BJ (cell line): ENCODE measurements around the gene HIPK4. TPM values are rescaled to one million over a fixed set of nuclear protein-coding genes. Genes with fewer than 3 reads are reported as not detected.

Experiments
- CTCF ChIA-PET: fragments of 350-600 bp; formaldehyde crosslinking; extraction: SDS; loops from one replicate; lab custom pipeline; 2021; ENCODE audit warnings: antibody characterized with exemption, inconsistent platforms; lab: Yijun Ruan, JAX
- POLR2A ChIA-PET: fragments of 300-600 bp; sonication (Branson Sonifier 250); formaldehyde crosslinking; extraction: SDS; loops from one replicate; lab custom pipeline; 2021; ENCODE audit warnings: antibody characterized with exemption; lab: Charles Lee
- DNase-seq: peaks from one replicate; pipeline ENCODE4 v3.0.0-alpha.2; 2011; ENCODE audit warnings: low read depth
- H3K27me3 ChIP-seq: 2 replicates; pipeline ENCODE4 v1.6.0; 2011; ENCODE audit warnings: low read length; ENCODE audit not compliant: control insufficient read depth, insufficient read depth
- H3K36me3 ChIP-seq: 2 replicates; pipeline ENCODE4 v1.5.1; 2011; ENCODE audit warnings: low read length; ENCODE audit not compliant: control insufficient read depth, insufficient read depth
- H3K4me3 ChIP-seq: 2 replicates; pipeline ENCODE4 v1.5.1; 2011; ENCODE audit warnings: low read depth, mild to moderate bottlenecking, control low read depth, low read length
- CTCF ChIP-seq: IDR thresholded peaks from 2 replicates; pipeline ENCODE4 v1.5.1; 2011; ENCODE audit warnings: low read depth, mild to moderate bottlenecking, control low read depth, inconsistent platforms, low read length, moderate library complexity; ENCODE audit not compliant: insufficient read depth
- polyA plus RNA-seq: library from polyadenylated mRNA; depleted of rRNA; stranded (reverse); fragments of >200 nt; gene quantifications from 2 replicates; pipeline ENCODE4 v1.2.3, GENCODE V29; 2011; rRNA removed
- small RNA-seq: library from RNA; depleted of rRNA; stranded (forward); fragments of <200 nt; gene quantifications from one replicate; pipeline ENCODE3, GENCODE V24; 2012; ENCODE audit warnings: low replicate concordance, low read depth; ENCODE audit not compliant: insufficient read length

The HIPK4 gene
- polyA plus RNA-seq, 1 experiment: 0.21 TPM

DNA sequence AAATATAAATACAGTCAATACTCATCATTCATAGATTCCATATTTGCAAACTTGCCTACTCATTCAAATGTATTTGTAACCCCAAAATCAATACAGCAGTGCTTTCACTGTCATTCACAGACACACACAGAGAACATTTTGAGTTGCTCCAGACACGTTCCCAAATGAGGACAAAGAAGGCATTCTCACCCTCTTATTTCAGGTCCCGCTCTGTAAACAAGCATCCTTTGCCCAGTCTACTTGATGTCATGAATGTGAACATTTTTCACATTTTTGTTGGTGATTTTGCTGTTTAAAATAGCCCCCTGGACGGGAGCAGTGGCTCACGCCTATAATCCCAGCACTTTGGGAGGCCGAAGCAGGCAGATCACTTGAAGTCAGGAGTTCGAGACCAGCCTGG, 57.3 kb downstream of the HIPK4 start:
- no peaks in the 10 kb centered on the region for H3K27me3 ChIP-seq
- H3K36me3 ChIP-seq: peaks cover 18% of the 10 kb centered on the region
- H3K4me3 ChIP-seq: no peak overlapping the region
- CTCF ChIA-PET: no interaction called here
- POLR2A ChIA-PET: no interaction called here
- no peak for TF ChIP-seq CTCF
- no peak for DNase-seq

DNA sequence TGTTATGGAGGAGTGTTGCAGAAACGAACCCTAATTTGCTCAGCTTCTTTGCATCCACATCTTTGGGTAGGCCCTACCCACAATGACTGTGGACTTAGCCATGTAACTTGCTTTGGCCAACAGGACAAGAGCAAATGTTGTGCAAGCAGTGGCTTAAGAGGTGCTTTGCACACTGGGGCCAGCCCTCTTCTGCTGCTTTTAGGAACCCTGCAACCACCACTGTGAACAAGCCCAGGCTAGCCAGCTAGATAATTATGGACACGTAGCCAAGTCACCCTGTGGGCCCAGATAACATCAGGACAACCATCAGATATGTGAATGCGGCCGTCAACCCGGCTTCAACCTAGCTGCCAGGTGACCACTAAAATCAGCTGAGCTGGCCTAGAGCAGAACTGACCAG, 58.9 kb downstream of the HIPK4 start:
- CTCF ChIA-PET: no interaction called here
- no peak for DNase-seq
- peaks cover 21% of the 10 kb centered on the region for H3K36me3 ChIP-seq

More for the DNA sequence above, 58.9 kb downstream of the HIPK4 start:
- Histone ChIP-seq H3K27me3 (no peaks in the 10 kb centered on the region), H3K4me3 (no peak overlapping the region)
- no peak for TF ChIP-seq CTCF
- POLR2A ChIA-PET: no interaction called here

Small RNA genes lying within 50 kb of the gene (small RNA-seq; reads per million reads assigned to genes)
- gene MIR6796 (not detected), gene RF00019 (not detected)

Other genes with a start within 250 kb of the HIPK4 start
- gene MAP3K10, start 198.8 kb downstream of the HIPK4 start, polyA plus RNA-seq: 3.6 and 3.7 TPM in 2 replicates
- not detected in 2 replicates for gene TTC9B, start 171.8 kb downstream of the HIPK4 start, polyA plus RNA-seq
- gene CCNP, start 163.5 kb downstream of the HIPK4 start, polyA plus RNA-seq: 0.06 and 0.17 TPM in 2 replicates
- 113 and 162 TPM in 2 replicates for gene AKT2, start 104.8 kb downstream of the HIPK4 start, polyA plus RNA-seq
- 14.7 and 25.2 TPM in 2 replicates for gene C19orf47, start 41.8 kb downstream of the HIPK4 start, polyA plus RNA-seq
- 320 and 571 TPM in 2 replicates for gene PLD3, start 41.5 kb downstream of the HIPK4 start, polyA plus RNA-seq
- 1.9 and 2.4 TPM in 2 replicates for gene PRX, start 23.2 kb upstream of the HIPK4 start, polyA plus RNA-seq
- gene SERTAD1, start 35.8 kb upstream of the HIPK4 start, polyA plus RNA-seq: 14.5 and 21.9 TPM in 2 replicates
- gene SERTAD3, start 54.2 kb upstream of the HIPK4 start, polyA plus RNA-seq: 20.1 and 22.3 TPM in 2 replicates
- 41.5 and 71.4 TPM in 2 replicates for gene BLVRB, start 75.6 kb upstream of the HIPK4 start, polyA plus RNA-seq
- gene SPTBN4, start 76.8 kb upstream of the HIPK4 start, polyA plus RNA-seq: 0.29 and 0.93 TPM in 2 replicates
- gene SHKBP1, start 186.7 kb upstream of the HIPK4 start, polyA plus RNA-seq: 35.5 and 59.0 TPM in 2 replicates
- 8.9 and 14.5 TPM in 2 replicates for gene LTBP4, start 211.2 kb upstream of the HIPK4 start, polyA plus RNA-seq